ENCODE measurements around the gene SELENOT. TPM values are rescaled to one million over a fixed set of nuclear protein-coding genes. Genes with fewer than 3 reads are reported as not detected.

Gene SELENOT
- total and polyA plus RNA-seq, 2 experiments from 2014 or later = 69.3 to 199 TPM

DNA sequence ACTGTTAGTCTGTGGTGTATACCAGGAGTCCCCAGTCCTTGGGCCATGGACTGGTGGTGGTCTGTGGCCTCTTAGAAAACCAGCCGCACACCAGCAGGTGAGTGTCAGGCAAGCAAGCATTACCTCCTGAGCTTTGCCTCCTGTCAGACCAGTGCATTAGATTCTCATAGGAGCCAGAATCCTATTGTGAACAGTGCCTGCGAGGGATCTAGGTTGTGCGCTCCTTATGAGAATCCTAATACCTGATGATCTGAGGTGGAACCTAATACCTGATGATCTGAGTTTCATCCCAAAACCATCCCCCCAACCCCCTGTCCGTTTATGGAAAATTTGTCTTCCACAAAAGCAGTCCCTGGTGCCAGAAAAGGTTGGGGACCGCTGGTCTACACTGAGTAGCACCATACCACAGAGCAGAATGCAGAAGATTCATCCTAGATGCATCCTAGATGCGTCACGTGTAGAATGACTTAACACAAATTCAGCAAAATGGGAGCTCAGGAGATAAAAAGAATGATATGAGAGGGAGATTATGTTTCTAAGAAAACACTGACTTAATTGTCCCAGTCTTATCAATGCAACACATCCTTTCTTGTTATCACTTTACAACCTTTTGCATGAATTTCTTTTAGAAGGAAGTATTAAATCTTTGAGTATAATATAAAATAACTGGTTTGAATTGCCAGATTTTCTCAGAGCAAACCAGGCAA is 28.5 kb downstream of the SELENOT start:
- DNase-seq (ENCODE audit: low read depth in 1 of 2, low spot score in 1 of 2) = no peak
- Histone ChIP-seq H3K4me1 (ENCODE audit: low read depth) (no peaks in the 10 kb centered on the region), H3K27me3 (no peaks in the 10 kb centered on the region), H3K36me3 (peaks cover 17% of the 10 kb centered on the region), H3K4me3 (no peak overlapping the region), H3K27ac (peak overlapping the region; percentile 25), H3K9me3 (ENCODE audit: low read depth) (no peaks in the 10 kb centered on the region)
- TF ChIP-seq, protein P1, sequence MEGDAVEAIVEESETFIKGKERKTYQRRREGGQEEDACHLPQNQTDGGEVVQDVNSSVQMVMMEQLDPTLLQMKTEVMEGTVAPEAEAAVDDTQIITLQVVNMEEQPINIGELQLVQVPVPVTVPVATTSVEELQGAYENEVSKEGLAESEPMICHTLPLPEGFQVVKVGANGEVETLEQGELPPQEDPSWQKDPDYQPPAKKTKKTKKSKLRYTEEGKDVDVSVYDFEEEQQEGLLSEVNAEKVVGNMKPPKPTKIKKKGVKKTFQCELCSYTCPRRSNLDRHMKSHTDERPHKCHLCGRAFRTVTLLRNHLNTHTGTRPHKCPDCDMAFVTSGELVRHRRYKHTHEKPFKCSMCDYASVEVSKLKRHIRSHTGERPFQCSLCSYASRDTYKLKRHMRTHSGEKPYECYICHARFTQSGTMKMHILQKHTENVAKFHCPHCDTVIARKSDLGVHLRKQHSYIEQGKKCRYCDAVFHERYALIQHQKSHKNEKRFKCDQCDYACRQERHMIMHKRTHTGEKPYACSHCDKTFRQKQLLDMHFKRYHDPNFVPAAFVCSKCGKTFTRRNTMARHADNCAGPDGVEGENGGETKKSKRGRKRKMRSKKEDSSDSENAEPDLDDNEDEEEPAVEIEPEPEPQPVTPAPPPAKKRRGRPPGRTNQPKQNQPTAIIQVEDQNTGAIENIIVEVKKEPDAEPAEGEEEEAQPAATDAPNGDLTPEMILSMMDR (IDR thresholded peaks at IDR 0.05; ENCODE audit: low read depth, low read length) = no peak

DNA sequence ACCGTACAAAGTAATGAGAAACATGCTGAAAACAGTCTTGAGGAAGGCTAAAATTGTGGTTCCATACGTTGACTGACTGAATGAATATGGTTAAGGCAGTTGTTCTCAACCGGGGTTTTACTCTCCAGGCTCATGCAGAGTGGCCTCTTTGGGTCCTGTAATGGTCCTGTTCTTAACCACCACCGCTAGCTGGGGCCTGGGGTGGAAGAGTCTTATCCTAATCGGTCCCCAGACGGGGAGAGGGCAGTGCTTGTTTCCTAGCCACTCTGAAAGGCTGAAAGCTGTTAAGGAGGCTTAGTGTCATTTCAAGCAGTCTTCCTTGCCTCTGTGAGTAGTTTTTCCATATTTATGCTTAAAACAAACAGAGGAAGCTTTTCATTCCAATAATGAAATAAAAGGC is 32.0 kb downstream of the SELENOT start:
- no peaks in the 10 kb centered on the region for H3K4me1 ChIP-seq (ENCODE audit: low read depth)
- no peaks in the 10 kb centered on the region for H3K9me3 ChIP-seq (ENCODE audit: low read depth)
- DNase-seq (ENCODE audit: low read depth in 1 of 2, low spot score in 1 of 2) = no peak
- peaks cover 6% of the 10 kb centered on the region for H3K36me3 ChIP-seq
- no peak overlapping the region for H3K4me3 ChIP-seq
- no peak overlapping the region for H3K27ac ChIP-seq
- TF ChIP-seq, protein P1 (IDR thresholded peaks at IDR 0.05; ENCODE audit: low read depth, low read length) = no peak
- no peaks in the 10 kb centered on the region for H3K27me3 ChIP-seq

DNA sequence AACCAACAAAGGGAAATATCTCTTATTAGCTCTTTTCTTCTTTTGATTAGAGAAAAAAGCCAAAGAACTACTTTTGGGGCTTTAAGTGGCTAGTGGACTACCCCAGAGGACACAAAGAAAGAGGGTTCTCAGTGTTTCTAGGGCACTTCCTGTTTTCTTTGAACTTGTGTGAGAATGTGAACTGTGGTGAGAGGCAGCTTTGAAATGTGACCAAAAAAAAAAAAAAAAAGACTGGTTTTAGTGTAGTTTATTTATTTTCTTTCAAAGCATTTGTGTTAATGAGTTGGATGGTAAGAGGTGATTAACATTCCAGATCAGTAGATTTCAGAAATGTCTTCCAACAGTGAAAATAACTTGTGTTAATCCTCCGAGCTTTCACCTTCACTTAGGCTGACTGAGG is 32.4 kb downstream of the SELENOT start:
- DNase-seq (ENCODE audit: low read depth in 1 of 2, low spot score in 1 of 2) = peak in 1 of 2 donors; percentile 18
- no peak overlapping the region for H3K4me3 ChIP-seq
- TF ChIP-seq, protein P1 (IDR thresholded peaks at IDR 0.05; ENCODE audit: low read depth, low read length) = no peak
- H3K36me3 ChIP-seq = peaks cover 2% of the 10 kb centered on the region
- no peak overlapping the region for H3K27ac ChIP-seq
- no peaks in the 10 kb centered on the region for H3K27me3 ChIP-seq
- H3K4me1 ChIP-seq (ENCODE audit: low read depth) = no peaks in the 10 kb centered on the region
- no peaks in the 10 kb centered on the region for H3K9me3 ChIP-seq (ENCODE audit: low read depth)

DNA sequence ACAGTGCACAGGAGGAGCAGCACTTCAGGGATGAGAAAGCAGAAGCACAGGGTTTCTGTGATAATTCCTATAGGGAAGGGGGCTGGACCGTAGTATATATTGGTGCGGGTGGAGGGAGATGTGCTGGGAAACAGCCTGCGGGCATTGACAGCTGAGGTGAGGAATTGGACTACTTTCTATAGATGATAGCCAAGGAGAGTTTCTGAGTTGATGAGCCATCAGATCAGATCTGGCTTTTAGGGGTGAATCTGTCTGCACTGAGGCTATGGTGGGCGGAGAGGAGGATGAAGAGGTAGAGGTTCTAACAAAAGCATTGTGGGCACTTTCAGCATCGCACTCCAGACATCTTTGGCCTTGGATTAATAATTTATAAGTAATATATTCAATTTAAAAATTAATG is 33.1 kb downstream of the SELENOT start:
- Histone ChIP-seq H3K4me1 (ENCODE audit: low read depth) (no peaks in the 10 kb centered on the region), H3K27me3 (no peaks in the 10 kb centered on the region), H3K27ac (no peak overlapping the region), H3K9me3 (ENCODE audit: low read depth) (no peaks in the 10 kb centered on the region), H3K36me3 (no peaks in the 10 kb centered on the region), H3K4me3 (no peak overlapping the region)
- TF ChIP-seq, protein P1 (IDR thresholded peaks at IDR 0.05; ENCODE audit: low read depth, low read length) = no peak
- no peak for DNase-seq (ENCODE audit: low read depth in 1 of 2, low spot score in 1 of 2)

DNA sequence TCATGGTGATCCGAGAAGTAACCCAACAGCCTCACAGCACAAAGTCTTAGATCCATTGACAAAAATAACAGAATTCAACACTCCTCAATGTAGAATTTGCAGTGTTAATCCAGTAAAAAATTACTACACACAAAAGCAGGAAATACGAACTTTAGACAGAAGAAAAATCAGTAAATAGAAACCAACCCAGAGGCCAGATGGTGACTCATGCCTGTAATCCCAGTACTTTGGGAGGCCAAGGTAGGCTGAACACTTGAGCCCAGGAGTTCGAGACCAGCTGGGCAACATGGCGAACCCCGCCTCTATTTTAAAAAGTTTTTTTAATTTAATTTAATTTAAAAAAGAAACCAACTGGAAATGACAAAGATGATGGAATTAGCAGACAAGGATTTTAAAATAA is 36.1 kb downstream of the SELENOT start:
- DNase-seq (ENCODE audit: low read depth in 1 of 2, low spot score in 1 of 2) = peak in 1 of 2 donors; percentile 3
- no peaks in the 10 kb centered on the region for H3K9me3 ChIP-seq (ENCODE audit: low read depth)
- no peaks in the 10 kb centered on the region for H3K27me3 ChIP-seq
- no peaks in the 10 kb centered on the region for H3K4me1 ChIP-seq (ENCODE audit: low read depth)
- no peak overlapping the region for H3K4me3 ChIP-seq
- no peaks in the 10 kb centered on the region for H3K36me3 ChIP-seq
- H3K27ac ChIP-seq = no peak overlapping the region
- TF ChIP-seq, protein P1 (IDR thresholded peaks at IDR 0.05; ENCODE audit: low read depth, low read length) = no peak

Data from cardiac muscle cell (in vitro differentiated cells and primary cell).